GM12873 (cell line): ENCODE results near the gene CNTN2.

ENCODE experiments used
- CTCF ChIP-seq: IDR thresholded peaks from 2 replicates; pipeline ENCODE4 v1.5.1; 2012; ENCODE audit warnings: low read depth, mild to moderate bottlenecking, moderate library complexity, low read length, control low read depth; ENCODE audit not compliant: insufficient read depth; ENCODE audit errors: missing control alignments

CNTN2 gene

GRCh38 chr1:205102404-205102803 is 59.4 kb downstream of the CNTN2 start:
- TF ChIP-seq CTCF = no peak

- no peak for TF ChIP-seq CTCF
Observed at GRCh38 chr1:205107327-205107726, 64.3 kb downstream of the CNTN2 start.

- TF ChIP-seq CTCF = no peak
Observed at GRCh38 chr1:205108464-205108863, 65.5 kb downstream of the CNTN2 start.

- TF ChIP-seq CTCF = no peak
Observed at GRCh38 chr1:205109269-205109668, 66.3 kb downstream of the CNTN2 start.

GRCh38 chr1:205109711-205110110 is 66.7 kb downstream of the CNTN2 start:
- TF ChIP-seq CTCF = no peak

- TF ChIP-seq CTCF = no peak
Observed at GRCh38 chr1:205111354-205111753, 68.3 kb downstream of the CNTN2 start.

- no peak for TF ChIP-seq CTCF
Observed at GRCh38 chr1:205118752-205119151, 75.7 kb downstream of the CNTN2 start.
